Ascending aorta (tissue), 2 donors: ENCODE results near the gene RHBG. TPM values are rescaled to one million over a fixed set of nuclear protein-coding genes. Genes with fewer than 3 reads are reported as not detected.
A peak's percentile ranks its signal among the peaks of the same experiment; 100 is the strongest.

Experiments used
- DNase-seq, 2 donors: peaks; one replicate each; pipeline ENCODE4 v3.0.0-alpha.2; 2019; ENCODE audit warnings: low spot score in 2 of 2
- H3K27ac ChIP-seq, 2 donors: fragments of 200-600 bp; sonication (generic); one replicate each; pipeline ENCODE4 v1.5.1; 2016 to 2017; ENCODE audit warnings: mild to moderate bottlenecking in 1 of 2
- H3K27me3 ChIP-seq: fragments of 200-600 bp; sonication (generic); one replicate; pipeline ENCODE4 v1.5.1; 2017
- H3K36me3 ChIP-seq, 2 donors: fragments of 200-600 bp; sonication (generic); one replicate each; pipeline ENCODE4 v1.5.1; 2016
- H3K4me1 ChIP-seq, 2 donors: fragments of 200-600 bp; sonication (generic); one replicate each; pipeline ENCODE4 v1.5.1; 2016 to 2017; ENCODE audit warnings: mild to moderate bottlenecking in 1 of 2
- H3K4me3 ChIP-seq, 2 donors: fragments of 200-600 bp; sonication (generic); one replicate each; pipeline ENCODE4 v1.5.1; 2016 to 2017; ENCODE audit warnings: mild to moderate bottlenecking in 1 of 2
- H3K9me3 ChIP-seq, 2 donors: fragments of 200-600 bp; sonication (generic); one replicate each; pipeline ENCODE4 v1.5.1; 2016
- CTCF ChIP-seq, 3 experiments: fragments of 200-600 bp in 2 of 3; fragments of 450-650 bp in 1 of 3; sonication (generic) in 2 of 3; IDR thresholded peaks; one replicate each; pipeline ENCODE4 v1.5.1; 2016 to 2019; ENCODE audit warnings: antibody characterized with exemption in 3 of 3, mild to moderate bottlenecking in 1 of 3, moderate library complexity in 1 of 3
- intact Hi-C: fragments of 100-400 bp; cut with DNase I; formaldehyde crosslinking; loops from one replicate; pipeline ENCODE4 v1.15.1; 2023
- total RNA-seq: library from RNA; depleted of rRNA; stranded (reverse); fragments of >200 nt; gene quantifications from one replicate; pipeline ENCODE4 v1.1.0, GENCODE V29; 2016

Gene RHBG
- total RNA-seq, 1 donor from 2014 or later, result not detected

GRCh38 chr1:156421062-156421938 is 52.3 kb downstream of the RHBG start:
- Histone ChIP-seq H3K9me3 (no peaks in the 10 kb centered on the region), H3K27ac (no peak overlapping the region), H3K27me3 (peaks cover 27% of the 10 kb centered on the region), H3K4me3 (peak overlapping the region; percentile 51 to 61), H3K36me3 (no peaks in the 10 kb centered on the region), H3K4me1 (peaks cover 15 to 16% of the 10 kb centered on the region in 2 donors)
- peak; percentile 38 to 82 for DNase-seq
- intact Hi-C loops, result no loop called here
- no peak for TF ChIP-seq CTCF (IDR thresholded peaks at IDR 0.05)

- Histone ChIP-seq H3K4me1 (peaks cover 15 to 16% of the 10 kb centered on the region in 2 donors), H3K27ac (no peak overlapping the region), H3K9me3 (no peaks in the 10 kb centered on the region), H3K36me3 (no peaks in the 10 kb centered on the region), H3K4me3 (peak overlapping the region; percentile 51 to 61), H3K27me3 (peaks cover 27% of the 10 kb centered on the region)
- no peak for TF ChIP-seq CTCF (IDR thresholded peaks at IDR 0.05)
- no peak for DNase-seq
- intact Hi-C loops, result no loop called here
These were observed 53.1 kb downstream of the RHBG start for GRCh38 chr1:156421939-156422601.

GRCh38 chr1:156422602-156423091 is 53.6 kb downstream of the RHBG start:
- TF ChIP-seq CTCF (IDR thresholded peaks at IDR 0.05), result no peak
- H3K4me1 ChIP-seq, result peaks cover 15 to 16% of the 10 kb centered on the region in 2 donors
- no peak for DNase-seq
- H3K27me3 ChIP-seq, result peaks cover 27% of the 10 kb centered on the region
- no peaks in the 10 kb centered on the region for H3K9me3 ChIP-seq
- H3K27ac ChIP-seq, result no peak overlapping the region
- no peak overlapping the region for H3K4me3 ChIP-seq
- intact Hi-C loops, result no loop called here
- H3K36me3 ChIP-seq, result no peaks in the 10 kb centered on the region

- no peaks in the 10 kb centered on the region for H3K36me3 ChIP-seq
- H3K4me1 ChIP-seq, result peaks cover 15 to 16% of the 10 kb centered on the region in 2 donors
- no peak for DNase-seq
- H3K27ac ChIP-seq, result no peak overlapping the region
- no peak overlapping the region for H3K4me3 ChIP-seq
- peaks cover 23% of the 10 kb centered on the region for H3K27me3 ChIP-seq
- intact Hi-C loops, result no loop called here
- H3K9me3 ChIP-seq, result no peaks in the 10 kb centered on the region
- no peak for TF ChIP-seq CTCF (IDR thresholded peaks at IDR 0.05)
These were observed 54.7 kb downstream of the RHBG start for GRCh38 chr1:156423422-156424352.

GRCh38 chr1:156424806-156425432 is 55.9 kb downstream of the RHBG start:
- peaks cover 15 to 16% of the 10 kb centered on the region in 2 donors for H3K4me1 ChIP-seq
- DNase-seq, result no peak
- H3K27me3 ChIP-seq, result peaks cover 20% of the 10 kb centered on the region
- no peak overlapping the region for H3K4me3 ChIP-seq
- H3K36me3 ChIP-seq, result no peaks in the 10 kb centered on the region
- no peak overlapping the region for H3K27ac ChIP-seq
- intact Hi-C loops, result no loop called here
- no peaks in the 10 kb centered on the region for H3K9me3 ChIP-seq
- TF ChIP-seq CTCF (IDR thresholded peaks at IDR 0.05), result no peak
